ENCODE data around the gene ZNF2. TPM values are rescaled to one million over a fixed set of nuclear protein-coding genes. Genes with fewer than 3 reads are reported as not detected.

The ZNF2 gene
- total RNA-seq, 2 donors from 2014 or later = 2.9 to 4.1 TPM

DNA sequence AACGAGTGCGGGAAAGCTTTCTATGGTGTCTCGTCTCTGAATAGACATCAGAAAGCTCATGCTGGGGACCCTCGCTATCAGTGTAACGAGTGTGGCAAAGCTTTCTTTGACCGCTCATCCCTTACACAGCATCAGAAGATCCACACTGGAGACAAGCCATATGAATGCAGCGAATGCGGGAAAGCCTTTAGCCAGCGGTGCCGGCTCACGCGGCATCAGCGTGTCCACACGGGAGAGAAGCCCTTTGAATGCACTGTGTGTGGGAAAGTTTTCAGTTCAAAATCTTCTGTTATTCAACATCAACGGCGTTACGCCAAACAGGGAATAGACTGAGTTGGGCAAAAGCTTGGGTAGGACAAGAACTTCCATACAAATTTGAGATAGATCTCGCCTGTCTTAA lies 16.2 kb downstream of the ZNF2 start:
- no peak overlapping the region for H3K27ac ChIP-seq (ENCODE audit: low read depth, low read length)
- Mint-ChIP-seq H3K4me3 (no peak overlapping the region), H3K4me1 (peaks cover 15% of the 10 kb centered on the region), H3K27ac (no peak overlapping the region), H3K36me3 (ENCODE audit: low read depth) (peaks cover 47% of the 10 kb centered on the region), H3K9me3 (peaks cover 23% of the 10 kb centered on the region), H3K27me3 (ENCODE audit: insufficient read depth) (peaks cover 3% of the 10 kb centered on the region)
- H3K36me3 ChIP-seq (ENCODE audit: control insufficient read depth, insufficient read depth, low read length) = peaks cover 37% of the 10 kb centered on the region
- WGBS, 2 experiments (ENCODE audit: insufficient coverage in 1 of 2, insufficient read length in 1 of 2) = 94 to 97% methylated on average over 16 to 18 of the region's 18 CpGs
- H3K27me3 ChIP-seq (ENCODE audit: control insufficient read depth, insufficient read depth, low read length, poor library complexity, severe bottlenecking) = no peaks in the 10 kb centered on the region
- H3K9ac ChIP-seq (ENCODE audit: extremely low read depth, low read length, poor library complexity, severe bottlenecking) = no peak overlapping the region
- H3K9me3 ChIP-seq (ENCODE audit: control insufficient read depth, low read length) = peaks cover 12% of the 10 kb centered on the region
- DNase-seq = no peak
- peaks cover 3% of the 10 kb centered on the region for H3K4me1 ChIP-seq (ENCODE audit: control insufficient read depth, insufficient read depth, low read length)
- no peak overlapping the region for H3K4me3 ChIP-seq (ENCODE audit: low read length)
- TF ChIP-seq, protein P1, sequence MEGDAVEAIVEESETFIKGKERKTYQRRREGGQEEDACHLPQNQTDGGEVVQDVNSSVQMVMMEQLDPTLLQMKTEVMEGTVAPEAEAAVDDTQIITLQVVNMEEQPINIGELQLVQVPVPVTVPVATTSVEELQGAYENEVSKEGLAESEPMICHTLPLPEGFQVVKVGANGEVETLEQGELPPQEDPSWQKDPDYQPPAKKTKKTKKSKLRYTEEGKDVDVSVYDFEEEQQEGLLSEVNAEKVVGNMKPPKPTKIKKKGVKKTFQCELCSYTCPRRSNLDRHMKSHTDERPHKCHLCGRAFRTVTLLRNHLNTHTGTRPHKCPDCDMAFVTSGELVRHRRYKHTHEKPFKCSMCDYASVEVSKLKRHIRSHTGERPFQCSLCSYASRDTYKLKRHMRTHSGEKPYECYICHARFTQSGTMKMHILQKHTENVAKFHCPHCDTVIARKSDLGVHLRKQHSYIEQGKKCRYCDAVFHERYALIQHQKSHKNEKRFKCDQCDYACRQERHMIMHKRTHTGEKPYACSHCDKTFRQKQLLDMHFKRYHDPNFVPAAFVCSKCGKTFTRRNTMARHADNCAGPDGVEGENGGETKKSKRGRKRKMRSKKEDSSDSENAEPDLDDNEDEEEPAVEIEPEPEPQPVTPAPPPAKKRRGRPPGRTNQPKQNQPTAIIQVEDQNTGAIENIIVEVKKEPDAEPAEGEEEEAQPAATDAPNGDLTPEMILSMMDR (conservative IDR thresholded peaks at IDR 0.05) = no peak

DNA sequence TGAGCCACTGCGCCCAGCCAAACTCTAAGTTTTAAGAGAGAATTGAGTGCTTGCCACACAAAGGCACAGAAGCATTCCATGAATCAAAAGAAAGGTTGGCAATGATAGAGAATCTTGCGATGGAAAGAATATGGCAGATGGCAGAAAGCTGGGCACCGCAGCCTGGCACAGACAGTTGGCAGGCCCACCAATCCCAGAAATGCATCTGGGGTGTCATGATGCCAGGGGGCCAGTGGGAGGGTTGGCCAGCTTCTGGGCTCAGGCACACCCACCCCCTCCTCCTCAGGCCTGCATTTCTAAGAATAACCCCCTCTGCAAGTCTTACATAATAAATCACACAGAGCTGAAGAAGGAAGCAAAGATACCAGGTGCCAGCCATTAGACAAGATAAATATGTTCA lies 19.6 kb downstream of the ZNF2 start:
- H3K27me3 ChIP-seq (ENCODE audit: control insufficient read depth, insufficient read depth, low read length, poor library complexity, severe bottlenecking) = peaks cover 3% of the 10 kb centered on the region
- 93 to 97% methylated on average over 3 of the region's 3 CpGs for WGBS, 2 experiments (ENCODE audit: insufficient coverage in 1 of 2, insufficient read length in 1 of 2)
- TF ChIP-seq, protein P1 (conservative IDR thresholded peaks at IDR 0.05) = no peak
- Mint-ChIP-seq H3K9me3 (peaks cover 20% of the 10 kb centered on the region), H3K4me3 (no peak overlapping the region), H3K36me3 (ENCODE audit: low read depth) (peaks cover 37% of the 10 kb centered on the region), H3K27ac (no peak overlapping the region), H3K27me3 (ENCODE audit: insufficient read depth) (peaks cover 16% of the 10 kb centered on the region), H3K4me1 (no peaks in the 10 kb centered on the region)
- no peak overlapping the region for H3K27ac ChIP-seq (ENCODE audit: low read depth, low read length)
- H3K4me1 ChIP-seq (ENCODE audit: control insufficient read depth, insufficient read depth, low read length) = no peaks in the 10 kb centered on the region
- no peak for DNase-seq
- no peak overlapping the region for H3K9ac ChIP-seq (ENCODE audit: extremely low read depth, low read length, poor library complexity, severe bottlenecking)
- H3K9me3 ChIP-seq (ENCODE audit: control insufficient read depth, low read length) = peaks cover 12% of the 10 kb centered on the region
- peaks cover 25% of the 10 kb centered on the region for H3K36me3 ChIP-seq (ENCODE audit: control insufficient read depth, insufficient read depth, low read length)
- H3K4me3 ChIP-seq (ENCODE audit: low read length) = no peak overlapping the region

DNA sequence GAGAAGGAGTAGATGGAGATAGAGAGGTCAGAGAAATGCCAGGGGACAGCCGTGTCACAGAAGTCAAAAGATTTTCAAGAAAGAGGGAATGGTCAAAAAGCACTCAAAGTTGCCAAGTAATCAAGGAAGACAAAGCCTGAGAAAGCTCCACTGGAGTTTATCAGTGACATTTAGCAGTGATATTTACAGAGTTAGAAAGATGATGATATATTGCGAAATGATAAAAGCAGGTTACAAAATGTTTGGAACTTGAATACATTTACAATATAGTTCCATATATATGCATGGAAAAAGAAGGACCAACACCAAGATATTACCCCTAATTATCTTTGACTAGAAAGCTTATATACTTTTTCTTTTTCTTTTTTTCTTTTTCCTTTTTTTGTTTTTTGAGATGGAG lies 20.4 kb downstream of the ZNF2 start:
- H3K27me3 Mint-ChIP-seq (ENCODE audit: insufficient read depth) = peaks cover 24% of the 10 kb centered on the region
- H3K9me3 Mint-ChIP-seq = peaks cover 13% of the 10 kb centered on the region
- Histone ChIP-seq H3K27me3 (ENCODE audit: control insufficient read depth, insufficient read depth, low read length, poor library complexity, severe bottlenecking) (peaks cover 10% of the 10 kb centered on the region), H3K27ac (ENCODE audit: low read depth, low read length) (no peak overlapping the region), H3K9me3 (ENCODE audit: control insufficient read depth, low read length) (peaks cover 8% of the 10 kb centered on the region), H3K4me3 (ENCODE audit: low read length) (no peak overlapping the region), H3K9ac (ENCODE audit: extremely low read depth, low read length, poor library complexity, severe bottlenecking) (no peak overlapping the region), H3K4me1 (ENCODE audit: control insufficient read depth, insufficient read depth, low read length) (no peaks in the 10 kb centered on the region), H3K36me3 (ENCODE audit: control insufficient read depth, insufficient read depth, low read length) (peaks cover 19% of the 10 kb centered on the region)
- H3K36me3 Mint-ChIP-seq (ENCODE audit: low read depth) = peaks cover 30% of the 10 kb centered on the region
- no peak overlapping the region for H3K4me3 Mint-ChIP-seq
- TF ChIP-seq, protein P1 (conservative IDR thresholded peaks at IDR 0.05) = no peak
- 86 to 93% methylated on average over 1 to 2 of the region's 2 CpGs for WGBS, 2 experiments (ENCODE audit: insufficient coverage in 1 of 2, insufficient read length in 1 of 2)
- DNase-seq = no peak
- no peaks in the 10 kb centered on the region for H3K4me1 Mint-ChIP-seq
- no peak overlapping the region for H3K27ac Mint-ChIP-seq
